H1 (cell line): ENCODE results near the gene DEFB112. TPM values are rescaled to one million over a fixed set of nuclear protein-coding genes. Genes with fewer than 3 reads are reported as not detected.

Experiments used
- CTCF ChIA-PET: fragments of 300-600 bp; sonication (Branson Sonifier 250); formaldehyde crosslinking; loops from one replicate; lab custom pipeline; 2021; ENCODE audit not compliant: partially characterized antibody; lab: Charles Lee
- POLR2A ChIA-PET: fragments of 300-600 bp; sonication (Branson Sonifier 250); formaldehyde crosslinking; loops from one replicate; lab custom pipeline; 2021; ENCODE audit warnings: inconsistent platforms; ENCODE audit not compliant: partially characterized antibody; lab: Charles Lee
- DNase-seq, 2 experiments: peaks; one replicate each; pipeline versions ENCODE4 v3.0.0 to v3.0.0-alpha.2; 2010 to 2022; ENCODE audit warnings: low spot score in 2 of 2, low read depth in 1 of 2, mixed read lengths in 1 of 2
- FAIRE-seq: peaks from 2 replicates; lab custom pipeline; 2011; peaks lifted over from hg19 to GRCh38; lab: Jason Lieb, UNC
- H2AFZ ChIP-seq: 2 replicates; pipeline ENCODE4 v1.8.1; 2012; ENCODE audit warnings: low read length, inconsistent platforms
- H2AK5ac ChIP-seq: 2 replicates; pipeline ENCODE4 v1.6.1; 2013; ENCODE audit warnings: low read depth, low read length
- H2BK120ac ChIP-seq: replicated peaks from 2 replicates; pipeline ENCODE3; 2013; ENCODE audit warnings: low read depth, low read length, inconsistent platforms
- H2BK12ac ChIP-seq: 2 replicates; pipeline ENCODE4 v1.6.1; 2013; ENCODE audit warnings: low read depth, low read length
- H2BK15ac ChIP-seq: 2 replicates; pipeline ENCODE4 v1.6.1; 2013; ENCODE audit warnings: low read length
- H2BK20ac ChIP-seq: 2 replicates; pipeline ENCODE4 v1.6.1; 2013; ENCODE audit warnings: low read length
- H2BK5ac ChIP-seq: 2 replicates; pipeline ENCODE4 v1.6.1; 2013; ENCODE audit warnings: low read depth, low read length
- H3K14ac ChIP-seq: 2 replicates; pipeline ENCODE4 v1.6.1; 2013; ENCODE audit warnings: inconsistent platforms; ENCODE audit not compliant: insufficient read length
- H3K18ac ChIP-seq: 2 replicates; pipeline ENCODE4 v1.6.1; 2013; ENCODE audit warnings: low read length; ENCODE audit errors: extremely low read depth
- H3K23ac ChIP-seq: 2 replicates; pipeline ENCODE4 v1.6.1; 2013; ENCODE audit warnings: inconsistent platforms; ENCODE audit not compliant: insufficient read length
- H3K23me2 ChIP-seq: 2 replicates; pipeline ENCODE4 v1.6.1; 2013; ENCODE audit warnings: low read depth, low read length
- H3K27ac ChIP-seq: 2 replicates; pipeline ENCODE4 v1.6.1; 2011; ENCODE audit warnings: low read depth, low read length, inconsistent platforms
- H3K27me3 ChIP-seq, 4 experiments: replicated peaks in 1 of 4; 1 replicate in 1 of 4; 2 replicates in 3 of 4; pipeline versions ENCODE4 v1.6.1 to v1.8.1; 2011 to 2013; ENCODE audit warnings: low read length in 3 of 4, mild to moderate bottlenecking in 3 of 4, inconsistent platforms in 2 of 4, mixed read lengths in 2 of 4, moderate library complexity in 1 of 4; ENCODE audit not compliant: control insufficient read depth in 3 of 4, insufficient read depth in 3 of 4; ENCODE audit errors: extremely low read depth in 1 of 4
- H3K36me3 ChIP-seq, 4 experiments: 2 replicates each; pipeline versions ENCODE4 v1.6.1 to v1.8.1; 2011 to 2013; ENCODE audit warnings: mild to moderate bottlenecking in 4 of 4, low read length in 3 of 4, moderate library complexity in 2 of 4, control low read depth in 1 of 4, inconsistent platforms in 1 of 4; ENCODE audit not compliant: insufficient read depth in 4 of 4, control insufficient read depth in 2 of 4
- H3K4ac ChIP-seq: replicated peaks from 2 replicates; pipeline ENCODE3; 2013; ENCODE audit warnings: low read length, low read depth, mixed read lengths, inconsistent platforms; ENCODE audit not compliant: insufficient read length
- H3K4me1 ChIP-seq, 4 experiments: replicated peaks in 1 of 4; 1 replicate in 1 of 4; 2 replicates in 3 of 4; pipeline versions ENCODE4 v1.6.1 to v1.8.1; 2011 to 2013; ENCODE audit warnings: low read length in 3 of 4, inconsistent platforms in 2 of 4, mixed read lengths in 1 of 4; ENCODE audit not compliant: insufficient read depth in 4 of 4, control insufficient read depth in 3 of 4
- H3K4me2 ChIP-seq, 2 experiments: 2 replicates each; pipeline versions ENCODE4 v1.6.1 to v1.8.1; 2011 to 2013; ENCODE audit warnings: low read depth in 2 of 2, low read length in 2 of 2, control low read depth in 1 of 2, inconsistent platforms in 1 of 2, mild to moderate bottlenecking in 1 of 2; ENCODE audit not compliant: insufficient read depth in 1 of 2
- H3K4me3 ChIP-seq, 4 experiments: fragments of 200-600, 300-600 bp in 1 of 4; sonication (generic), shearing (Covaris generic), sonication (Bioruptor Twin) in 1 of 4; 2 replicates each; pipeline versions ENCODE4 v1.5.1 to v1.8.1; 2011 to 2016; ENCODE audit warnings: low read length in 4 of 4, low read depth in 3 of 4, control low read depth in 2 of 4, inconsistent platforms in 2 of 4, mild to moderate bottlenecking in 2 of 4, mixed read lengths in 1 of 4, moderate library complexity in 1 of 4; ENCODE audit not compliant: insufficient read depth in 2 of 4; ENCODE audit errors: extremely low read depth in 1 of 4
- H3K56ac ChIP-seq: replicated peaks from 2 replicates; pipeline ENCODE3; 2013; ENCODE audit warnings: low read depth, mild to moderate bottlenecking, mixed read lengths, low read length, inconsistent platforms; ENCODE audit not compliant: insufficient read length
- H3K79me1 ChIP-seq: 2 replicates; pipeline ENCODE4 v1.6.1; 2013; ENCODE audit warnings: low read depth, low read length, control low read depth
- H3K79me2 ChIP-seq, 2 experiments: 2 replicates each; pipeline versions ENCODE4 v1.6.1 to v1.8.1; 2012 to 2013; ENCODE audit warnings: low read length in 2 of 2, mild to moderate bottlenecking in 2 of 2, inconsistent platforms in 1 of 2; ENCODE audit not compliant: insufficient read depth in 2 of 2, control insufficient read depth in 1 of 2
- H3K9ac ChIP-seq, 4 experiments: replicated peaks in 1 of 4; 1 replicate in 1 of 4; 2 replicates in 3 of 4; pipeline versions ENCODE4 v1.6.1 to v1.8.1; 2011 to 2013; ENCODE audit warnings: low read depth in 3 of 4, low read length in 3 of 4, control low read depth in 2 of 4, mild to moderate bottlenecking in 2 of 4, moderate library complexity in 2 of 4, inconsistent platforms in 1 of 4; ENCODE audit errors: extremely low read depth in 1 of 4
- H3K9me3 ChIP-seq, 2 experiments: 2 replicates each; pipeline versions ENCODE4 v1.6.1 to v1.8.1; 2012 to 2013; ENCODE audit warnings: mild to moderate bottlenecking in 2 of 2, moderate library complexity in 2 of 2, control low read depth in 1 of 2, inconsistent platforms in 1 of 2, low read depth in 1 of 2, low read length in 1 of 2, mixed read lengths in 1 of 2; ENCODE audit not compliant: insufficient read depth in 2 of 2
- H4K20me1 ChIP-seq, 2 experiments: replicated peaks in 1 of 2; 2 replicates each; pipeline versions ENCODE3 to v1.8.1; 2011 to 2013; ENCODE audit warnings: inconsistent platforms in 2 of 2, low read length in 2 of 2, mild to moderate bottlenecking in 1 of 2; ENCODE audit not compliant: insufficient read depth in 2 of 2, control insufficient read depth in 1 of 2
- H4K5ac ChIP-seq: 2 replicates; pipeline ENCODE4 v1.6.1; 2013; ENCODE audit warnings: low read length, low read depth, mixed read lengths, inconsistent platforms; ENCODE audit not compliant: insufficient read length
- H4K8ac ChIP-seq: 2 replicates; pipeline ENCODE4 v1.8.0; 2013; ENCODE audit warnings: mild to moderate bottlenecking, moderate library complexity, low read length, inconsistent platforms; ENCODE audit not compliant: insufficient read depth; ENCODE audit errors: extremely low read depth
- H4K91ac ChIP-seq: replicated peaks from 2 replicates; pipeline ENCODE3; 2013; ENCODE audit warnings: low read length, mixed read lengths, inconsistent platforms; ENCODE audit not compliant: insufficient read length
- CBX8 ChIP-seq: fragments of 300-800, 300-1000 bp; sonication (generic); IDR thresholded peaks from 2 replicates; pipeline ENCODE4 v1.7.1; 2016; ENCODE audit warnings: low read depth, low read length, borderline replicate concordance
- GTF2F1 ChIP-seq: IDR thresholded peaks from 2 replicates; pipeline ENCODE4 v1.6.1; 2012; ENCODE audit warnings: low read depth, low read length, improper control_type of control experiment, borderline replicate concordance
- KDM1A ChIP-seq: fragments of 200-600, 300-600 bp; sonication (generic); IDR thresholded peaks from 2 replicates; pipeline ENCODE4 v1.7.1; 2016; ENCODE audit warnings: mild to moderate bottlenecking, low read length, borderline replicate concordance
- KDM4A ChIP-seq: IDR thresholded peaks from one replicate; pipeline ENCODE4 v1.7.1; 2012; ENCODE audit warnings: low read depth, mild to moderate bottlenecking, moderate library complexity, low read length, inconsistent platforms; ENCODE audit not compliant: severe bottlenecking
- POLR2AphosphoS5 ChIP-seq: IDR thresholded peaks from 2 replicates; pipeline ENCODE4 v1.6.1; 2011; ENCODE audit warnings: low read depth, low read length
- POU5F1 ChIP-seq: IDR thresholded peaks from 2 replicates; pipeline ENCODE4 v1.6.1; 2011; ENCODE audit warnings: low read depth, mild to moderate bottlenecking, low read length, moderate library complexity
- RAD21 ChIP-seq, 2 experiments: IDR thresholded peaks in 1 of 2; conservative IDR thresholded peaks in 1 of 2; 2 replicates each; pipeline ENCODE4 v1.6.1; 2011; ENCODE audit warnings: low read depth in 2 of 2, low read length in 2 of 2, improper control_type of control experiment in 1 of 2, inconsistent platforms in 1 of 2, mild to moderate bottlenecking in 1 of 2, moderate library complexity in 1 of 2
- RBBP5 ChIP-seq: IDR thresholded peaks from 2 replicates; pipeline ENCODE4 v1.7.1; 2012; ENCODE audit warnings: low read depth, mild to moderate bottlenecking, inconsistent platforms, low read length, moderate library complexity, borderline replicate concordance
- RFX5 ChIP-seq: IDR thresholded peaks from 2 replicates; pipeline ENCODE4 v1.6.1; 2011; ENCODE audit warnings: low read depth, low read length, improper control_type of control experiment, borderline replicate concordance
- SIX5 ChIP-seq: IDR thresholded peaks from 2 replicates; pipeline ENCODE4 v1.6.1; 2011; ENCODE audit warnings: mild to moderate bottlenecking, low read depth, low read length
- SRF ChIP-seq: IDR thresholded peaks from 2 replicates; pipeline ENCODE4 v1.6.1; 2011; ENCODE audit warnings: mild to moderate bottlenecking, low read depth, low read length, moderate library complexity
- TAF1 ChIP-seq: IDR thresholded peaks from 2 replicates; pipeline ENCODE4 v1.6.1; 2011; ENCODE audit warnings: mild to moderate bottlenecking, low read depth, low read length
- TBP ChIP-seq: IDR thresholded peaks from 2 replicates; pipeline ENCODE4 v1.6.1; 2011; ENCODE audit warnings: low read depth, low read length, improper control_type of control experiment
- WGBS, 2 experiments: shearing (Covaris generic) in 1 of 2; methylation state at CpG; one replicate each; pipeline versions ENCODE4 v1.1.6 to v1.1.7; 2013 to 2015; ENCODE audit warnings: low lambda C conversion rate in 2 of 2, mixed read lengths in 2 of 2, inconsistent platforms in 1 of 2, low coverage in 1 of 2, missing lambda C conversion rate in 1 of 2; ENCODE audit not compliant: insufficient replicate concordance in 2 of 2, insufficient coverage in 1 of 2, insufficient read length in 1 of 2; ENCODE audit errors: extremely low coverage in 1 of 2, missing lambda C conversion rate in 1 of 2; 5-methylcytosine and 5-hydroxymethylcytosine counted together
- polyA plus RNA-seq, 7 experiments: library from polyadenylated mRNA; depleted of rRNA in 3 of 7; stranded (reverse) in 5 of 7; unstranded in 2 of 7; fragments of >200 nt in 5 of 7; fragments of 200-250 nt in 2 of 7; gene quantifications; 1 replicate in 5 of 7; 2 replicates in 1 of 7; 4 replicates in 1 of 7; pipeline versions ENCODE4 v1.2.1 to v1.2.3, GENCODE V29; 2011 to 2013; ENCODE audit warnings: missing spikeins in 2 of 7, mixed read lengths in 2 of 7
- total RNA-seq: library from RNA; stranded (reverse); fragmentation: NEBNext Ultra II Directional; extraction: Animal tissue kit (Norgen Biotek cat#: 25700); gene quantifications from 2 replicates; pipeline ENCODE4 v1.2.1, GENCODE V29; 2021

The DEFB112 gene
- total and polyA plus RNA-seq, 2 of the 8 experiments (the other 6 are each of a cell fraction or from before 2014, with no cell fraction given) = not detected

- no peaks in the 10 kb centered on the region for H3K9me3 ChIP-seq
- TF ChIP-seq RBBP5 = no peak
- no peak for TF ChIP-seq KDM1A
- no peak for TF ChIP-seq RFX5
- no peak for TF ChIP-seq POLR2AphosphoS5
- TF ChIP-seq KDM4A = no peak
- TF ChIP-seq GTF2F1 = no peak
- TF ChIP-seq RAD21 (IDR thresholded peaks at IDR 0.05 in 1 of 2, conservative IDR thresholded peaks at IDR 0.05 in 1 of 2; ENCODE audit: low read depth in 2 of 2, low read length in 2 of 2) = no peak
- no peak for TF ChIP-seq POU5F1
- TF ChIP-seq TBP = no peak
- no peak for TF ChIP-seq SIX5
- TF ChIP-seq SRF = no peak
- no peak for TF ChIP-seq TAF1
- no peak for TF ChIP-seq CBX8
- no peak for FAIRE-seq
- H4K5ac ChIP-seq = no peak overlapping the region
- H3K27ac ChIP-seq = no peak overlapping the region
- H3K79me1 ChIP-seq = no peaks in the 10 kb centered on the region
- no peaks in the 10 kb centered on the region; a peak in 1 of 7 replicates for H3K4me1 ChIP-seq
- H3K9ac ChIP-seq = no peak overlapping the region
- no peak overlapping the region for H2BK20ac ChIP-seq
- H3K79me2 ChIP-seq = no peaks in the 10 kb centered on the region
- H3K36me3 ChIP-seq = no peaks in the 10 kb centered on the region
- no peak overlapping the region for H4K8ac ChIP-seq
- no peak overlapping the region for H3K4me2 ChIP-seq
- no peaks in the 10 kb centered on the region for H3K23me2 ChIP-seq
- H3K4ac ChIP-seq = no peak overlapping the region
- no peak overlapping the region for H2BK12ac ChIP-seq
- ChIA-PET CTCF (interaction anchor here (0.6 to 1.6 kb wide), 2 partner anchors 84 to 1695 kb away, joined by 3 read pairs; no protein-coding TSS in a partner anchor), POLR2A (no interaction called here)
- 97% methylated on average over 4 of the region's 4 CpGs; no CpG with 5 or more reads in 1 of the 2 experiments for WGBS, 2 experiments
- no peak for DNase-seq
- no peak overlapping the region for H4K91ac ChIP-seq
- H2AFZ ChIP-seq = no peak overlapping the region
- no peak overlapping the region for H2BK15ac ChIP-seq
- H2BK120ac ChIP-seq = no peak overlapping the region
- H2AK5ac ChIP-seq = no peak overlapping the region
- no peak overlapping the region for H3K18ac ChIP-seq
- H3K56ac ChIP-seq = no peak overlapping the region
- no peaks in the 10 kb centered on the region for H4K20me1 ChIP-seq
- H3K4me3 ChIP-seq = no peak overlapping the region
- no peak overlapping the region for H3K14ac ChIP-seq
- no peak overlapping the region for H2BK5ac ChIP-seq
- no peaks in the 10 kb centered on the region for H3K27me3 ChIP-seq
- H3K23ac ChIP-seq = no peak overlapping the region
These were observed 24.5 kb downstream of the DEFB112 start for GRCh38 chr6:50025258-50025657.
